Amniotic epithelial cell (primary cell): ENCODE measurements around the gene RTP2.

ENCODE experiments used
- DNase-seq: peaks from one replicate; pipeline ENCODE4 v3.0.0-alpha.2; 2010; ENCODE audit warnings: low read depth

RTP2 gene

GRCh38 chr3:187738331-187739093 is 36.2 kb upstream of the RTP2 start:
- peak; percentile 91 for DNase-seq

- DNase-seq = no peak
Measured at GRCh38 chr3:187738071-187738330, 35.6 kb upstream of the RTP2 start.

- peak; percentile 77 for DNase-seq
Measured at GRCh38 chr3:187737368-187738070, 35.2 kb upstream of the RTP2 start.

GRCh38 chr3:187737006-187737367 is 34.6 kb upstream of the RTP2 start:
- no peak for DNase-seq

- peak; percentile 72 for DNase-seq
Measured at GRCh38 chr3:187736418-187736871, 34.1 kb upstream of the RTP2 start.

GRCh38 chr3:187735837-187736236 is 33.5 kb upstream of the RTP2 start:
- DNase-seq = no peak

GRCh38 chr3:187735383-187735782 is 33.0 kb upstream of the RTP2 start:
- no peak for DNase-seq

GRCh38 chr3:187734841-187735240 is 32.5 kb upstream of the RTP2 start:
- DNase-seq = no peak

GRCh38 chr3:187733371-187733770 is 31.0 kb upstream of the RTP2 start:
- DNase-seq = no peak

GRCh38 chr3:187729598-187729997 is 27.2 kb upstream of the RTP2 start:
- no peak for DNase-seq

- DNase-seq = no peak
Measured at GRCh38 chr3:187728940-187729583, 26.7 kb upstream of the RTP2 start.

- DNase-seq = no peak
Measured at GRCh38 chr3:187728248-187728647, 25.9 kb upstream of the RTP2 start.

GRCh38 chr3:187726564-187726963 is 24.2 kb upstream of the RTP2 start:
- no peak for DNase-seq

GRCh38 chr3:187725653-187726370 is 23.5 kb upstream of the RTP2 start:
- no peak for DNase-seq

- no peak for DNase-seq
Measured at GRCh38 chr3:187725224-187725623, 22.9 kb upstream of the RTP2 start.

GRCh38 chr3:187722206-187722612 is 19.9 kb upstream of the RTP2 start:
- no peak for DNase-seq

- no peak for DNase-seq
Measured at GRCh38 chr3:187721055-187721454, 18.7 kb upstream of the RTP2 start.

- DNase-seq = no peak
Measured at GRCh38 chr3:187720337-187720670, 17.9 kb upstream of the RTP2 start.

GRCh38 chr3:187719628-187720336 is 17.4 kb upstream of the RTP2 start:
- DNase-seq = no peak

- DNase-seq = no peak
Measured at GRCh38 chr3:187718802-187719201, 16.4 kb upstream of the RTP2 start.

GRCh38 chr3:187717572-187717971 is 15.2 kb upstream of the RTP2 start:
- DNase-seq = peak; percentile 66

GRCh38 chr3:187714404-187714979 is 12.1 kb upstream of the RTP2 start:
- DNase-seq = peak; percentile 64
